CD4-positive, alpha-beta T cell treated with Interleukin-15 for 4 hours (primary cell): Measurements from ENCODE around the gene LRRC47.

Source experiments
- DNase-seq: peaks from one replicate; pipeline ENCODE4 v3.0.0-alpha.2; 2020; ENCODE audit warnings: low spot score

The LRRC47 gene

GRCh38 chr1:3732434-3733093 lies 63.7 kb downstream of the LRRC47 start:
- no peak for DNase-seq

GRCh38 chr1:3731583-3732433 lies 64.5 kb downstream of the LRRC47 start:
- no peak for DNase-seq

- DNase-seq: no peak
Observed at GRCh38 chr1:3730543-3731247, 65.6 kb downstream of the LRRC47 start.

GRCh38 chr1:3729594-3730542 lies 66.4 kb downstream of the LRRC47 start:
- DNase-seq: no peak
